TTC549 (cell line): ENCODE measurements around the gene CTH.
"Not testable (repeated sequence)": the region's sequence is repeated elsewhere in the genome, so short reads cannot be mapped to it uniquely, and the experiment has no call there.

Experiments used
- FAIRE-seq: peaks from 2 replicates; lab custom pipeline; 2012; peaks lifted over from hg19 to GRCh38; lab: Jason Lieb, UNC

The CTH gene

DNA sequence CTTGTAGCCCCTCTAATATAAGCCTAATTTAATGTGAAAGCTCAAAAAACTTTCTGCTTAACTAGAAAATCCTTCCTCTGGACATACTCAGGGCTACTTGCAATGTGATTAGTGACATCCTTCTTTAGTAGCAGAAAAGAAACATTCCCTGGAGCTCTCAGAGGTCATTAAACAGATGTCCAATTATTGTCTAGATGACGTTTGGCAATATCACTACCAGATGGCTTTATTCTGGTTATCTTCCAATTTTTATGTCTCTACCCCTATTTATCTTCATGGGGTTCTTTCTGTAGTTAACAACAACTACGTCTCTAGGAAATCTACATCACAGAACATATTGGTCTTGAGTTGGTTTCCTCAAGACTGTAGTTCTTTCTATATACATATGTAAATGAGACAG is 44.2 kb downstream of the CTH start:
- no peak for FAIRE-seq

- FAIRE-seq = no peak
These were observed 47.1 kb downstream of the CTH start for GRCh38 chr1:70458131-70458530.

DNA sequence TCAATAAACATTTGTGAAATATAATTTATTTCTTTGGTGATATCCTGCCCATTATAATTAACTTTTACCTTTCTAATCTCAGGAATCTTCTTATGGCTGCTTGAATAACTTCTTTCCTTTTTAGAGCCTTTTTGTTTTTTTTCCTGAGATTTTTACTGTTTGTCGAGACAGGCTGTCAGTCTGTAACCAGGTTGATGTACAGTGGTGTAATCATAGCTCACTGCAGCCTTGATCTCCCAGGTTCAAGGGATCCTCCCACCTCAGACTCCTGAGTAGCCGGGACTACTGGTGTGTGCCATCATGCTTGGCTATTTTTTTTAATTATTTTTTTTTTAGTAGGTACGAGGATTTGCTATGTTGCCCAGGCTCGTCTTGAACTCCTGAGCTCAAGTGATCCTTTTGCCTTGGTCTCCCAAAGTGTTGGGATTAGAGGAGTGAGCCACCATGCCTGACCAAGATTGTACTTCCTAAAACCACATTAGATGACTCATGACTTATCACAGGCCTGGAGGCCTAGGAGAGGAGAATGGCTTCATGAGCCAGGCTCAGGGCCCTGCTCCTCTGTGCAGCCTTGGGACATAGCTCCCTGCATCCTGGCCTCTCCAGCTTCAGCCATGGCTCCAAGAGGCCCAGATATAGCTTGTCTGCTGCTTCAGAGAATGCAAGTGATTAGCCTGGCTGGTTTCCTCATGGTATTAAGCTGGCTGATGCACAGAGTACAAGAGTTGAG is 48.6 kb downstream of the CTH start:
- FAIRE-seq = no peak

DNA sequence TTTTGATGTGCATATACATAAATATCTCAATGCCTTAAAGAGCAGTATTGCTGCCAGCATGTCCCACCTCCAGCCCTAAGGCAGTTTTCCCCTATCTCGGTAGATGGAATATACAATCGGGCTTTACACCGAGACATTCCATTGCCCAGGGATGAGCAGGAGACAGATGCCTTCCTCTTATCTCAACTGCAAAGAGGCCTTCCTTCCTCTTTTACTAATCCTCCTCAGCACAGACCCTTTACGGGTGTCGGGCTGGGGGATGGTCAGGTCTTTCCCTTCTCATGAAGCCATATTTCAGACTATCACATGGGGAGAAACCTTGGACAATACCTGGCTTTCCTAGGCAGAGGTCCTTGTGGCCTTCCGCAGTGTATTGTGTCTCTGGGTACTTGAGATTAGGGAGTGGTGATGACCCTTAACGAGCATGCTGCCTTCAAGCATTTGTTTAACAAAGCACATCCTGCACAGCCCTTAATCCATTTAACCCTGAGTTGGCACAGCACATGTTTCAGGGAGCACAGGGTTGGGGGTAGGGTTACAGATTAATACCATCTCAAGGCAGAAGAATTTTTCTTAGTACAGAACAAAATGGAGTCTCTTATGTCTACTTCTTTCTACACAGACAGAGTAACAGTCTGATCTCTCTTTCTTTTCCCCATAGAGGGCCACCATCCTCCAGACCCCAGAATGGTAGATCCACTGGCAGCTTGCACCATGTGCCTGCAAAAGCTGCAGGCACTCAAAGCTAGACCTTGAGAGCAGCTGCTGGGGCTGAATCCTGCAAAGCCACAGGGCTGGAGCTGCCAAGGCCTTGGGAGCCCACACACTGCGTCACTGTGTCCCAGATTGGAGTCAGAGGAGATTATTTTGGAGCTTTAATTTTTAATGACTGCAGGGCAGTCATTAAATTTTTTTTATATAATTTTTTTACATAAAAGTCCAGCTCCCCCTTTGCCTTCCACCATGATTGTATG is 50.0 kb downstream of the CTH start:
- FAIRE-seq = not testable (repeated sequence)

DNA sequence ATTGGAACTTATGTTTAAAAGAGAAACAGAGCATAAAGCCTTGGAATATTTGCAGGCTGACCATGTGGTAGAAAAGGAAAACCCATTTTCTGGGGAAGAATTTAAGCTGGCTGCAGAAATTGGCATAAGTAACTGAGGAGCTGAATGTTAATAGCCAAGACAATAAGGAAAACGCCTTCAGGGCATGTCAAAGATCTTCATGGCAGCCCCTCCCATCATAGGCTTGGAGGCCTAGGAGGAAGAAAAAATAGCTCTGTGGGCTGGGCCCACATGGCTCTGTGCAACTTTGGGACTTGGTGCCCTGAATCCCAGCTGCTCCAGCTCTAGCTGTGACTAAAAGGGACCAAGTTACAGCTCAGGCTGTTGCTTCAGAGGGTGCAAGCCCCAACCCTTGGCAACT is 51.5 kb downstream of the CTH start:
- FAIRE-seq = no peak

- no peak for FAIRE-seq
These were observed 54.8 kb downstream of the CTH start for GRCh38 chr1:70465911-70466310.

DNA sequence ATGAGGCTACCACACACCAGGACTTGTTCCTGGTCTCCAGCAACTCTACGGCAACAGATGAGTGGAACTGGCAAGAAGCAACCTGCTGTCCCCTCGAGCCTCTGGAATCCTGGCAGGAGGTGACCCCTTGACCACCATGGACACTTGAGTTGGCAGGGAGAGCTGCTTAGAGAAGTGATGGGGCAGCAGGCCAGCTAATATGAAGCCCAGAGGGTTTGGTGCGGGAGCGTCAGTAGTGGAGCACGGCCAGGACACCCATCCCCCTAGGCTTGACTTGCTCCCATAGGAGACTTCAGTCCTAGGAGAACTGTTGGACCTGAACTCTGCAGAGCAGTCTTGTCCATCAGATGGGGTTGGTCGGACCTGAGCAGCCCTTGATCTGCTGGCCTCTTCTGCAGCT is 56.5 kb downstream of the CTH start:
- no peak for FAIRE-seq

GRCh38 chr1:70468180-70468579 is 57.1 kb downstream of the CTH start:
- no peak for FAIRE-seq

DNA sequence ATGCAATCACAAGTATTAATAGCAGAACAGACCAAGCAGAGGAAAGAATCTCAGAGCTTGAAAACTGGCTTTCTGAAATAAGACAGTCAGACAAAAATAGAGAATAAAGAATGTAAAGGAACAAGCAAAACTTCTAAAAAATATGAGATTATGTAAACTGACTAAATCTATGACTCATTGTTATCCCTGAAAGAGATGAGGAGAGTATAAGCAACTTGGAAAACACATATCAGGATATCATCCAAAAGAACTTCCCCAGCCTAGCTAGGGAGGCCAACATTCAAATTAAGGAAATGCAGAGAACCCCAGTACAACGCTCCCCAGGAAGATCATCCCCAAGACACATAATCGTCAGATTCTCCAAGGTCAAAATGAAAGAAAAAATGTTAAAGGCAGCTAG is 58.1 kb downstream of the CTH start:
- not testable (repeated sequence) for FAIRE-seq

GRCh38 chr1:70475023-70475422 is 64.0 kb downstream of the CTH start:
- no peak for FAIRE-seq

- no peak for FAIRE-seq
These were observed 66.0 kb downstream of the CTH start for GRCh38 chr1:70477090-70477489.

GRCh38 chr1:70477905-70478304 is 66.8 kb downstream of the CTH start:
- not testable (repeated sequence) for FAIRE-seq

GRCh38 chr1:70483342-70483741 is 72.3 kb downstream of the CTH start:
- FAIRE-seq = no peak

GRCh38 chr1:70485624-70486023 is 74.6 kb downstream of the CTH start:
- no peak for FAIRE-seq

GRCh38 chr1:70486676-70487458 is 75.8 kb downstream of the CTH start:
- FAIRE-seq = no peak

DNA sequence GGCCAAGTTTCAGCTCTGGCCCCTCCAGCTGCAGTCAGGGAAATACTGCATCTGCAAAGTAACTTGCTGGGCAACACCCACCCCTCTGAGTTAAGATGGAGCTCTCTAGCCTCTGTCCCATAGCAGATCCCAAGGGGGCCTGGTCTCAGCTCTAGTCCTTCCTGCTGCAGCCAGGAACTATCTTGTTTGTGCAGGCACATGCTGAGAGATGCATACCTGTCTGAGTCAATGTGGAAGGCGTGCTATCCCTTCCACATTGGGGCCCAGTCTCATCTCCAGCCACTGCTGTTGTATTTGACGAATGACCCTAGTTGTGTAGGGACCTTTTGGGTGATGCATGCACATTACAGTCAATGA is 76.4 kb downstream of the CTH start:
- FAIRE-seq = no peak

DNA sequence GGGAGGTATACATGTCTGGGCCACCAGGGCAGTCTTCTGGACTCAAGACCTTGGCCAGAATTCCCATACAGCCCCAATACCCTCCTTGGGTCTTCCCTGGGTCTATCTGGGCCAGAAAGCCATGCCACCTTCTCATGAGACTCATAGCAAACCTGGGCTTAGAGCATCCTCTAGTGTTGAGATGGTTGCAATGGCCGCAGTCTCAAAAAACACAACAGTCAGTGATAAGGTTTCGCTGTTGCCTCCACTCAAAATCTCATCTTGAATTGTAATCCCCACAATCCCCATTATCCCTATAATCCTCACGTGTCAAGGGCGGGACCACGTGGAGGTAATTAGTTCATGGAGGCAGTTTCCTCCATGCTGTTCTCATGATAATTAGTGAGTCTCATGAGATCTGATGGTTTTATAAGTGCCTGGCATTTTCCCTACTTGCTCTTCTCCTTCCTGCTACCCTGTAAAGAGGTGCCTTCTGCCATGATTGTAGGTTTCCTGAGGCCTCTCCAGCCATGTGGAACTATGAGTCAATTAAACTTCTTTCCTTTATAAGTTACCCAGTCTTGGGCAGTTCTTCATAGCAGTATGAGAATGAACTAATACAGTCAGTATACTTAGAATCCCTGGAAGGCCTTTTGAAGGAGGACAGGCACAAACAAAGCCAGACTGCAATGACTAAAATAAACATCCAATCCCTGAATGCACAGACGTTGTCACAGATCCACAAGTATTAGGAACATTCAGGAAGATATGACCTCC is 77.0 kb downstream of the CTH start:
- FAIRE-seq = no peak
